ENCODE results near the gene PANK4.
"Not testable (repeated sequence)": the region's sequence is repeated elsewhere in the genome, so short reads cannot be mapped to it uniquely, and the experiment has no call there.

PANK4 gene

GRCh38 chr1:2473198-2473597 lies 53.2 kb downstream of the PANK4 start:
- DNase-seq: no peak

DNA sequence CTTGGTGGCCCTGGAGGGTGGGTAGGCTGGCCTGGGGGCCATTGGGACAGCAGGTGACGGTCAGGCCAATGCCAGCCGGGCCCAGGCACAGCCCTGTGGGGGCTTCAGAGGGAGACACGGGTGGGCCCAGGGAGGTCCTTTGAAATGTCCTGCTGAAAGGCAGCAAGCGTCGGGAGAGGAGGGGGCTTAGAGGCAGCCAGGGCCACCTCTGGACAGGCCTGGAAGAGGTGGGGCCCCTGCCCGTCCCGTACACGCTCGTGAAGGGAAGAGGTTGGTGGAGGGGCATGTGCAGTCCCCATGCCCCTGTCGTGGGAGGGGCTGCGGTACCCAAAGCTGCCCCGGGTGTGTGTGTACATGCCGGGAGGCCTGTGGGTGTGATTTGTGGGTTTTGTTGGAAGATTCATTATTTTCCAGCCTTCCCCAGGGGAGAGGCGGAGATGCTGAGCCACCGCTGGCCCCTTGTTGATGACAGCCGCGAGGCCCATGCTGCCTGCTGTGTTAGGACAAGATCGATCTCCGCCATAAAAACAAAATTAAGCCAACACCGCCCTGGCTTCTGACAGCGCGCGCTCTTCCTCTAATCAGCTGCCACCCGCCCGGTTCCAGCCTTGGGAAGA lies 53.7 kb downstream of the PANK4 start:
- DNase-seq: no peak

DNA sequence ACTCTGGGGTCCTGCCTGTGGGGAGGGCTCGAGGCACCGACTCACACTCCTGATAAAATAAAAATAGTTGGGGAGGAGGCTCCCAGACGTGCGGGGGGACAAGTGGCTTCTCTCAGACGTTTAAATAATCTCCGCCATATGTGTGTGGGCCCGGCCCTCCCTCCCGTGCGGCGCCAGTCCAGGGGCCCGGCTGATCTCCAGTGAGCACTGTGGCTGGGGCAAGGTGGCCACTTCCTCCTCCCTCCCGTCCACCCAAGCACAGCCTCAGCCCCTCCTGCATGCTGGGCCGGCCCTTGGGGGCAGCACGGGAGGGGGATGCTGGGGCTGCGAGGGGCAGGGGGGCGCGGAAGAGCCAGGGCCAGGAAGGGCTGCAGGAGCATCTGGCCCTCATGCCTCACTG lies 54.3 kb downstream of the PANK4 start:
- DNase-seq: no peak

GRCh38 chr1:2471587-2472001 lies 54.8 kb downstream of the PANK4 start:
- no peak for DNase-seq

DNA sequence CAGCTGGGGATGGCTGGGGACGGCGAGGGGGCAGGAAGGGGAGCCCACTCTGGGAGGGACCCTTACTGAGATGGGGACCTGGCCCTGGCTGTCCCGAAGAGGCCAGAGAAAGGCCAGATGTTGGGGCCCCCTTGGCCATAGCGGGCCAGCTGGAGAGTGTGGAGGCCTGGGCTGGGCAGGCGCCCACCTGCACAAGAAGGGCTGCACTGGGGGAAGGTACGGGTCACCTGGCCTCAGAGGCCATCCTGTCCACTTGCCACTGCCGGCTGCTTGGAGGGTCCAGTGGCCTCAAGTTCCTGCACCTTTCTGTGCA lies 55.3 kb downstream of the PANK4 start:
- no peak for DNase-seq

DNA sequence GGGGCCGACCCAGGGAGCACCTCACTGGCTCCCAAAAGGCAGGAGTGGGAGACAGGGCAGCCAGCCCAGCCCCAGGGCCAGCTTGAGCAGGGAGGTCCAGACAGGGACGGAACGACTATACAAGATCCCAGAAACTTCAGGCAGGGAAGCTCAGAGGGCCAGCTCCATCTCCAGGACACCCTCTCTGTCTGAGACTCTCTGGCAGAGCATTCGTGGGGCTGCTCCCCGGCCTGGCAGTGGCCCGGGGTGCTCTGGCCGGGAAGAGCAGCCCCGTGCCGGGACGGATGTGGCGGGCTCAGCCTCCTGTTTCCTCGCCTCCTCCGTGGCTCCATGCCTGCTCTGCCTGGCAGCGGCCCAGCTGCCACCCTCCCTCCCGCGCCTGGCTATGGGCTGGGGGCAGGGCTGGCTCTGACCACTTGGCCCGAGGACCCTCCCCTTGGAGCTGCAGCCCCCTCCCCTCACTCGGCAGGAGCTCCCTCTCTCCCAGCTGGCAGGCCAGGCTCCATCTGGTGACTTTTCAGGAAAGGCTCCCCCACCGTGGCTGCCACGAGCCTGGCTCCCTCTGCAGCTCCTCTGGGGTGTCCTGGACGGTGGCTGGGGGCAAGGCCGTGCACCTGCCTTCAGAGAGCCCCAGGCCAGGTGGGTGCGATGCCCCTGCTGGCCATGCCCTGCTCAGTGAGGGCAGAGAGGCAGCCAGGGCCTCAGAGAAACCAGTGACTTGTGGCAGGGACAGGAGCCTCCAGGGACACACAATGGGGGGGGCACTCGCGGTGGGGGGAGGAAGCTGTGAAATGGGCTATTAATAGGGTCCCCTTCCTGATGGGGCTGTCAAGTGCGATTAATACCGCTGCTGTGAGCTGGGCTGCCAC lies 55.9 kb downstream of the PANK4 start:
- DNase-seq: no peak

DNA sequence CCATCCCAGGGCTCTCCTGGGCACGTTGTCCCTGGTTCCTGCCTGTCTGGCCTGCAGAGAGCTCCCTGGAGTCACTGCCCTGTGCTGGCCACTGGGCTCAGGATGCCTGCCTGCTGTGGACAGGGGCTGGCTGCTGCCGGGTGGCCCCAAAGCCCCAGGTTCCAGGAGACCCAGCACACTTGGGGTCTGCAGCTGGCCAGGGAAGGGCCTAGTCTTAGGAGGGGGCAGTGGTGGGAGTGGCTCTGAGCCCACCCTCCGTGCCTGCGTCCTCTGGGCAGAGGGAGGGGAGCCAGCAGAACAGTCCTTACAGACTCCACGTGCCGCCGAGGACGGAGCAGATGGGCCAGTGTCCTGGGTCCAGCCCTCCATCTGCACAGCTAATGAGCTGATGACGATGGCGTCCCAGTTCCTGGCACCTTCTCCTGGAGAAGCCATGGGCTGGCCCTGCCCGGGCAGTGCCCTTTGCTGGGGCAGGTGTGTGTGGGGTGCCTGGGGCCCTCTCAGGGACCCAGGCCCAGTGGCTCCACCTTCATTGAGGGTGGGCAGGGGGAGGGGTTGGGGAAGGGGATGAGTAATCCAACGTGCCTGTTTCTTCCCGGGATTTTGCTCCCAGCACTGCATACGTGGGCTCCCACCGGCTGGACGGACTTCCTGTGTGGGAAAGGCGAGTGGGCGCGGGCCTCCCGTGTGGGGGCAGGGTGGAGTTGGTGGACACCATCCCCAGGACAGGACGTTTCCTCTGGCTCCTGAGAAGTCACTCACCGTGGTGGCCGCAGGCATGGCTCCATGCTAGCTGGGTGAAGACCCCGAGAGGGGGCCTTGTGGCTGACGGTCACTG lies 57.1 kb downstream of the PANK4 start:
- no peak for DNase-seq

DNA sequence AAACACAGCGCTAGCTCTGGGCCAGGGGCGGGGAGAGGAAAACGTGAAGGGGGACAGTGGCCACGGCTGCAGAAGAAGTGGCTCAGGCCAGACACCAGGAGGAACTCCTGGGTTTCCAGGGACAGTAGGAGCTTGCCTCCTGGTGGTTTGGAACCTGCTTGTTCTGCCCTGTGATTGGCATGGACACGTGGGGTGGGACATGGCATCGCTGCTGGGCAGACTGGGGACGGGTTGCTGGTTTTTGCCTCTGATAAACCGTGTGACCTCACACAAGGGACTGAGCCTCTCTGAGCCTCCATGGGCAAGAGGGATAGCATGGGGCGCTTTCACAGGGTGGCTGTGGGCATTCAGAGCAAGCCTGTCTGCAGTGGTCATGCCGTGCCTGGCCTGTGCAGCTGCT lies 57.9 kb downstream of the PANK4 start:
- DNase-seq: no peak

GRCh38 chr1:2468041-2468472 lies 58.3 kb downstream of the PANK4 start:
- no peak for DNase-seq

DNA sequence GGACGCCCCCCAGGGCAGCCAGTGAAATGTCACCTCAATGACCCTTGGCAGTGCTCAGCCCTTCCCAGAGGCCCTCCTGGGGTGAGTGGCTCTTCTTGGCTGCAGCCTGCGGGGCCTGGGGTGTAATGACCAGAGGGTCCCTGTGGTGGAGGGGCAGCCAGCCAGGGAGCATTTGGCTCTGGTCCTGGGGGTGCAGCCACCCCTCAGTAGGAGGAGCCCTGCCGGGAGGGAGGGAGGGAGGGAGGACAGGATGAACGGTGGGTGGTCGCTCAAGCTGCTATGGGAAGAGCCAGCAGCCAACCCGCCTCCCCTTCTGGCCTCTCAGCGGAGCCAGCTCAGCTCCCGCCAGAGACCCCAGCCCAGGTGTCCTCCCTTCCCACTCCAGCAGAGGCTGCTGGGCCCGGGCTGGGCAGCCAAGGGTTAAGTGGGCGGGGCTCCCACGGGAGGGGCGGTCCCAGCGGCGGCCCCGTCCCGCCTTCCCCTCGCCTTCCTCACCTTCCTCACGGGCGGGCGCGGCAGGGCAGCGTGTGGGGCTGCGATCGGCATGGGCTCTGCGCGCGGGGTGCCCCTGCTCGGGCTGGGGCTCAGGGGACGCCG lies 59.3 kb downstream of the PANK4 start:
- DNase-seq: no peak

DNA sequence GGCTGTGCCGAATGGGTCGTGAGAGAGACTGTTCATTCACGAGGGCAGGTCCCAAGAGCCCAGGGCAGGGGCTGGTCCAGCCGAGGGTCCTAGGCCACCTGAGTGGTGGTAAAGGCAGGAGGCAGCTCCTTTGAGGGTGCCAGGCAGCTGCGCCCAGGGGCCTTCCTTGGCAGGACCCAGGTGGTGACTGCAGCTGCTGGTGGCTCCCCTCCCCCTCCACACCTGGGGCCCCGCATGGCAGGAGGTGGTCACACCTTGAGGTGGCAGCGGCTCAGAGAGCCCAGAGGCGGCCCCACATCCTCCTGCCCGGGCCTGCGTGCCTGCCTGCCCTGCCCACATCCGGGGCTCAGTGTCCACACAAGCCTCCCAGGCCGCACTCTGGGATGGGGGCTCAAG lies 60.1 kb downstream of the PANK4 start:
- no peak for DNase-seq

- no peak for DNase-seq
These were observed 60.8 kb downstream of the PANK4 start for GRCh38 chr1:2465371-2466269.

- no peak for DNase-seq
These were observed 63.0 kb downstream of the PANK4 start for GRCh38 chr1:2463396-2463795.

DNA sequence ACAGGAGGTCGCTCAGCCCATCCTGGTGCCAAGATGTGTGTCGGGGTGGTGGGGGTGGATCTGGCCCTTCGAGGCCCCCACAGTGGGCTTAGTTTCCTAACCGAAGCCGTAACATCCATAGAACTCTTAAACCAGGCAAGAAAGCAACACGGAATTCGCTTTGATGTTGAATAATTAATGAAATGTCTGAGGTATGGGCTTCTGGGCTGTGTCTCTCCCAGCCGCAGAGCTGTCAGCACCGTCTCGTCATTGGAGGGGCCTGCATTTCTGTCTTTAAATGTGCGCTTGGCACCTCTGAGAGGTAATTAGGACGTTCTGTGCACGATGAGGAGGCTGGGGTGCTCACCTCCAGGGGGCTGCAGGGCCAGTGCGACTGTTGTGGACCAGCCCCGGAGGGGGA lies 63.6 kb downstream of the PANK4 start:
- DNase-seq: no peak

GRCh38 chr1:2460996-2461751 lies 65.2 kb downstream of the PANK4 start:
- no peak for DNase-seq

GRCh38 chr1:2460203-2460602 lies 66.2 kb downstream of the PANK4 start:
- DNase-seq: no peak

DNA sequence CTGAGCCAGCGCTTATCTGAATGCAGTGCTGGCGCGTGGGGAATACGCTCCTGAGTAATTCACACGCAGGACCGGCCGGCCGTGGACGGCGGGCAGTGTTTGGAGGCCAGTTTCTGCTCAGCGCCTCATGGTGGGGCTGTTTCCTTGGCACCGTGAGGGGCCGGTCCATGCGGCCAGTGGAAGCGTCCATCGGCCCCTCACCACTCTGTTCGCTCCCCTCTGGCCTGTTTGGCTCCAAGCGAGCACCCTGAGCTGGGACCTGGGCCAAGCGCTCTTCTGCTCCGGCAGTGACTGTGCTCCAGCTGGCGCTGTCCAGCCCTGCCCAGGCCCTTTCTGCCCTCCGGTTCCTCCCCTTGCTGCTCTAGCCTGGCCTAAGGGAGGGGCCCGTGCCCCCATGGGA lies 66.6 kb downstream of the PANK4 start:
- no peak for DNase-seq

DNA sequence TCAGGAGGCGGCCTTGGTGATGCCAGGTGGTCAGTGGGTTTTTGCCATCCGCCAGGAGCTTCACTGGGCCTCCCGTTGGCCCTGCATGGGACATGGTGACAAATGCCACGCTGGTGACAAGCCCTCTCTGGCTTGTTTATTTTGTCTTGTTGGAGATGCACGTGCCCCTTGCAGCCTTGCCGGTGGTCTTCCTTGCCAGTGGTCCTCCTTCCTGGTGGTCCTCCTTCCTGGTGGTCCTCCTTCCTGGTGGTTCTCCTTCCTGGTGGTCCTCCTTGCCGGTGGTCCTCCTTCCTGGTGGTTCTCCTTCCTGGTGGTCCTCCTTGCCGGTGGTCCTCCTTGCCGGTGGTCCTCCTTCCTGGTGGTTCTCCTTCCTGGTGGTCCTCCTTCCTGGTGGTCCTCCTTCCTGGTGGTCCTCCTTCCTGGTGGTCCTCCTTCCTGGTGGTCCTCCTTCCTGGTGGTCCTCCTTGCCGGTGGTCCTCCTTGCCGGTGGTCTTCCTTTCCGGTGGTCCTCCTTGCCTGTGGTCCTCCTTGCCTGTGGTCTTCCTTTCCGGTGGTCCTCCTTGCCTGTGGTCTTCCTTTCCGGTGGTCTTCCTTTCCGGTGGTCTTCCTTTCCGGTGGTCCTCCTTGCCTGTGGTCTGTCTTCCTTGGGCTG lies 67.2 kb downstream of the PANK4 start:
- not testable (repeated sequence) for DNase-seq

- DNase-seq: no peak
These were observed 67.7 kb downstream of the PANK4 start for GRCh38 chr1:2458687-2459086.
